Neural progenitor cell (in vitro differentiated cells): ENCODE results near the gene RPL7A.

Experiments used
- EZH2 ChIP-seq: fragments of 200-600 bp; sonication (generic); IDR thresholded peaks from 2 replicates; pipeline ENCODE4 v1.6.1; 2017; ENCODE audit warnings: antibody characterized with exemption, mild to moderate bottlenecking, moderate library complexity
- EZH2phosphoT487 ChIP-seq: fragments of 200-600 bp; sonication (generic); IDR thresholded peaks from 2 replicates; pipeline ENCODE4 v1.6.1; 2017; ENCODE audit warnings: antibody characterized with exemption
- TF ChIP-seq, protein P1 (sequence below): fragments of 200-600 bp; sonication (generic); IDR thresholded peaks from 2 replicates; pipeline ENCODE4 v1.5.1; 2017; ENCODE audit warnings: antibody characterized with exemption, mild to moderate bottlenecking

DNA sequence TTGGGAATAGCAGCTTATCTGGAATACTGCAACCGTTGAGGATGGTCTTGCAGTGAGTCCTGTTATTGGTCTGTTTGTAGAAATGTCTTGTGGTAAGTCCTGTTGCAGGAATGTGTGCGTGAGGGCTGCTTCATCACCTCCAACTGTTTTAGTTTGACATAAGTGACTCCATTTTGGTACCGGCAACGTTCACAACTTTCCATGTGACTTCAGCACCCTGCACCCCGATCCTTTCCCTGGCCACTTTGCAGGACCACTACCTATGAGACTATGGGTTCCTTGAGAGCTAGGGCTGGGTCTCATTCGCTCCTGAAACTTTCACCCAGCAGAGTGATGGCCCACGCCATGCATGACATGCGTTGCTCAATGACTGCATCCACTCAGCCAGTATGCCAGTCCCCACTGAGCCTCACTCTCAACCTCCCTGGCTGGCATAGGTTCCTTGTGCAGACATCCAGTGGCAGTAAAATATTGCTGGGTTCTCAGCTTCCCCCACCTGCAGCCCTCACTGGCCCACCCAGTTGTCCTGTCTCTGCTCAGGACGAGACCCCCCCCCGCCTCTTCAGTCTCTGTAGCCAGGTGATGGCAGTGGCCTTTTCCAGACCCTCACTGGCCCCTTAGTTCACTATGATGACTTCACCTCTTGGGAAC is 20.1 kb upstream of the RPL7A start:
- TF ChIP-seq, protein P1, sequence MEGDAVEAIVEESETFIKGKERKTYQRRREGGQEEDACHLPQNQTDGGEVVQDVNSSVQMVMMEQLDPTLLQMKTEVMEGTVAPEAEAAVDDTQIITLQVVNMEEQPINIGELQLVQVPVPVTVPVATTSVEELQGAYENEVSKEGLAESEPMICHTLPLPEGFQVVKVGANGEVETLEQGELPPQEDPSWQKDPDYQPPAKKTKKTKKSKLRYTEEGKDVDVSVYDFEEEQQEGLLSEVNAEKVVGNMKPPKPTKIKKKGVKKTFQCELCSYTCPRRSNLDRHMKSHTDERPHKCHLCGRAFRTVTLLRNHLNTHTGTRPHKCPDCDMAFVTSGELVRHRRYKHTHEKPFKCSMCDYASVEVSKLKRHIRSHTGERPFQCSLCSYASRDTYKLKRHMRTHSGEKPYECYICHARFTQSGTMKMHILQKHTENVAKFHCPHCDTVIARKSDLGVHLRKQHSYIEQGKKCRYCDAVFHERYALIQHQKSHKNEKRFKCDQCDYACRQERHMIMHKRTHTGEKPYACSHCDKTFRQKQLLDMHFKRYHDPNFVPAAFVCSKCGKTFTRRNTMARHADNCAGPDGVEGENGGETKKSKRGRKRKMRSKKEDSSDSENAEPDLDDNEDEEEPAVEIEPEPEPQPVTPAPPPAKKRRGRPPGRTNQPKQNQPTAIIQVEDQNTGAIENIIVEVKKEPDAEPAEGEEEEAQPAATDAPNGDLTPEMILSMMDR: no peak
- TF ChIP-seq EZH2phosphoT487 (no peak), EZH2 (no peak)
